ENCODE measurements around the gene RSRC1.

The RSRC1 gene

DNA sequence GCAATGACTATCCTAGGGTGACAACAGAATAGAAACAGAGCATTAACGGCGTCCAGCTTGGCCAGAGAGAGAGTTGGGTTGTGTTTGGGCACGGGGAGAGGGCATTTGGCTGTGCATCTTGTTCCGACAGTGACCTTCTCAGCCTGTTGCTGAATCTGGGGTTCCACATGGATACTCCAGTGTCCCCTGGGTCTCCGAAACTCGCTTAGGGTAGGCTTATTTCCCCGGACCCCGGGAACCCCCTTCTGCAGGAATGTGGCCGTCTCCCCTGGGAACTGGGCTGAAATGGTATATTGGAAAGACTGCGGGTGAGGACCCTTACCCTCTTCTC lies 11.6 kb upstream of the RSRC1 start:
- DNase-seq, result no peak
- in situ Hi-C loops (cut with HindIII; ENCODE audit: low pct_ligation_motif_present, low pct_unique_long_range_greater_than_20kb, low sequenced_read_pairs), result no loop called here

DNA sequence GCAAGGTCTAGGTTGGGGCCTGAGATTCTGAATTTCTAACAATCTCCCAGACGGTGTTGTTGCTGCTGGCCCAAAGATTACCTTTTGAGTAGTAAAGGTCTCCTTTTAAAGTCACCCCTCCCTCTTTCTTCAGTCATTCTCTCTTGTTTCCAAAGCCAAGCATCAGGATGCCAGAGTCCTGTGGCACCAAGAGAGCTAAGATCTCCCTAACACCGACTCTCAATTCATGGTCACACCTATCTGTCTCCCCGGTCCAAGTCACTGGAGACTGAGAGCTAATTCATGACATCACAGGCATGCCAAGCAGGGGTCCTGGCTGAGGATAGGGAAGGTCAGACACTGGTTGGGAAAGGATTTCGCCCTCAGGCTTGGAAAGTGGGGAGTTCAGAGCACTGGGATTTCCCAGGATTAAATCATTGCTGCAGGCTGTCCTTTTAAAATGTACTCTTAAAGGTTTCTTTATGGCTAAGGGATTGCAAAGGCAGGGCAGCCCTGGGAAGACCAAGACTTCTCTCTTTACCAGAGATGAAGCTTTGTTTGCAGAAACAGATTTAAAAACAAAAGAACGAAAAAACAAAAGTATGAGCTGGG lies 11.0 kb upstream of the RSRC1 start:
- no peak for DNase-seq
- in situ Hi-C loops (cut with HindIII; ENCODE audit: low pct_ligation_motif_present, low pct_unique_long_range_greater_than_20kb, low sequenced_read_pairs), result no loop called here

GRCh38 chr3:158100681-158101080 lies 9.2 kb upstream of the RSRC1 start:
- no peak for DNase-seq
- in situ Hi-C loops (cut with HindIII; ENCODE audit: low pct_ligation_motif_present, low pct_unique_long_range_greater_than_20kb, low sequenced_read_pairs), result no loop called here

GRCh38 chr3:158101335-158102241 lies 8.3 kb upstream of the RSRC1 start:
- no peak for DNase-seq
- in situ Hi-C loops (cut with HindIII; ENCODE audit: low pct_ligation_motif_present, low pct_unique_long_range_greater_than_20kb, low sequenced_read_pairs), result no loop called here

DNA sequence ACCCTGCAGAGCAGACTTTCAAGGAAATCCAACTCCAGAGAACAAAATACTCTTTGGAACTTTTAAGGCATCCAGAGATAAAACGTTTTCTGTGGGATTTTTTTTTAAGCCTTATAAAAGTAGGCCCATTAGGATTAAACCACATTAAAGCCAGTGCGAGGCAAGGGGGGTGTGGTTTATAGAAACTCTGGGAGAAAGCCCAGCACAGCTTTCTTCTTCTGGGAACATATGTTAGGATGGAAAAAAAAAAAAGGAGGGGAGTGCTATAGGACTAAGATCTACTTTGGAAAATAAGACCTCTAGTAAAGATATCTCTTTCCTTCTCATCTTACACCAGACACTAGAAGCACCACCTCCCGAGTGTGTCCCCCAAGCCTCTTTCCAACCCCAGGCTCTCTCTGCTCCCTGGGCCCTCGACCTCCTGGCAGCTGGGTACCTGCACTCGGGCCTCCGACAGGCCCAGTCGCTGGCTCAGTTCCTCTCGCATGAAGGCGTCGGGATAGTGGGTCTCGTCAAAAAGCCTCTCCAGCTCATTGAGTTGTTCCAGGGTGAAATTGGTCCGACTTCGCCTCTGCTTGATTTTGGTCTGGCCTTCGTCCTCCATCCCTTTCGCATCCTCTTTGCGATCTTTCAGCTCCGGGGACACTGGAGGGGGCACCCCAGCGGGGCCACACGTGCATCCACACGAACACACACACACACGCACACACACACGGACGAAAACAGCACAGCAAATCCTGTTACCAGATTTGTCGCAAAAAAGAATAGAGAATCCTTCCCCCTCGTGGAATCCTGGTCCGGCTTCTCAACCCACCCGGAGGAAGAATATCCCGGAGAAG lies 7.4 kb upstream of the RSRC1 start:
- no peak for DNase-seq
- in situ Hi-C loops (cut with HindIII; ENCODE audit: low pct_ligation_motif_present, low pct_unique_long_range_greater_than_20kb, low sequenced_read_pairs), result no loop called here

DNA sequence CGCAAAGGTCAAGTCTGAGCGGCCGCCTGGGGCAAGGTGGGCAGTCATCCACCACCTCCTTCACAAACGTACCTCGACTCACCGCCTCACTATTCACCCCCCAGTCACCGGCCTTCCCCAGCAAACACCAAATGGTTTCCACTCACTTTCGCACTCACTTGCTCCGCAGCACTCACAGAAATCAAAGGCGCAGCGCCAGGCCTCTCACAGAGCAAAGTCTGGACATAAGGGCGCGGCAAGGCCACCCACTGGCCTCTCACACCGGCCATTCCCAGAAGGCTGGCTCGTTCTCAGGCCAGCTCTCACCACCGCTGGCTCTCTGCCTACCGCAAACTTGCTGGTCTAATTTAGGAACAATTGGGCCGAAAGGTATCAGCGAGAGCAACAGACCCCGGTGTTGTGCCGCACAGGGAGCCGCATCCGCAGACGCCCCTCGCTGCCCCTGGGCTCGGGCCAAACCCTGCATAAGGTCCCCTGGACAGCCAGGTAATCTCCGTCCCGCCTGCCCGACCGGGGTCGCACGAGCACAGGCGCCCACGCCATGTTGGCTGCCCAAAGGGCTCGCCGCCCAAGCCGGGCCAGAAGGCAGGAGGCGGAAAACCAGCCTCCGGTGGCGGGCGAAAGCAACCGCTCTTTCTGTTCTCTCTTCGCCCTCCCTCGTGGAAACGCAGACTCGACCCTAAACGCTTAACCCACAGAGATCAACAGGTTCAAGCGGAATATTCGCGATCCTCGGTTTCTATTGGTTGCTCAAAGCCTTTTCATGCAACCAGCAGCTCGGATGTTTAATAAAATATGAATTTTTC lies 6.6 kb upstream of the RSRC1 start:
- no peak for DNase-seq
- in situ Hi-C loops (cut with HindIII; ENCODE audit: low pct_ligation_motif_present, low pct_unique_long_range_greater_than_20kb, low sequenced_read_pairs), result no loop called here

DNA sequence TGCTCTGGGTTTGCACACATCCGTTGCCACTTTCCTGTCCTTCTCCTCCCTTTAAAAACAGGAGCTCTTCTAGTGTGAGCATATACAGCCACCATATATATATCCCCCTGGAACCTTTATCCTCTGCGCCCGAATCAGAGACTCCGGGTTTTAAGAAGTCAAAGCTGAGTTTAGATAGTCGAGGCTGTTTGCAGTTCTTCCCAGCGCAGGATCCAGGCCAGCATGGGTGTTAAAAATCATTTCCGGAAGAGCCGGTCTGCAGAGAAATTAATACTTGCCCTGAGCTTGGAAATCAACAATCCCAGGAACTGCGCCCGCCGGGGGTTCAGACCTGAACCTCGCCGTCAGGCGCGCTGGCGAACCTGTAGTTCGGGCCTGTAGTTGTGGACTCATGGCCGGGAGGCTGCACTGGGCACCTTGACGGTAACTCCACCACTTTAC lies 6.0 kb upstream of the RSRC1 start:
- no peak for DNase-seq
- in situ Hi-C loops (cut with HindIII; ENCODE audit: low pct_ligation_motif_present, low pct_unique_long_range_greater_than_20kb, low sequenced_read_pairs), result no loop called here

DNA sequence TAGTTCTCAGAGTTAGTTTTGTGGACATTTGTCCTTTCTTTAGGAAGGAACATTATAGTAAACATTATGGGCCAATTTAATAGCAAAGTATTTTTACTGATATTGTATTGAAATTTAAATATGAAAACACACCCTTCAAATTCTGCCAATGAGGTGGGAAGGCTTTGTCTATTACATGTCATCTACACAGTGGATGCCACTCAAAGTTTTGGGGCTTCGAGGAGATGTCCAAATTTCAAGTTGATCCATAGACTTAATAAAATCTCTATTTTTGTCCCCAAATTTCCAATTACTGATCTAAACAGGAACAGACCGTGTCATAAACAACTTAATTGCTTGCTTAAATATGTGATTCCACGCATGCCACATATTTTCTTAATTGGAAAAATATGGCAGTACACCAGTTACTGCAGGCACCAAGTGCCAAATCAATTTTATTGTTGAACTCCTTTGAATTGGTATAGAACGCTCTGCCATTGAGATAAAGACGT lies 5.4 kb upstream of the RSRC1 start:
- DNase-seq, result no peak
- in situ Hi-C loops (cut with HindIII; ENCODE audit: low pct_ligation_motif_present, low pct_unique_long_range_greater_than_20kb, low sequenced_read_pairs), result no loop called here

DNA sequence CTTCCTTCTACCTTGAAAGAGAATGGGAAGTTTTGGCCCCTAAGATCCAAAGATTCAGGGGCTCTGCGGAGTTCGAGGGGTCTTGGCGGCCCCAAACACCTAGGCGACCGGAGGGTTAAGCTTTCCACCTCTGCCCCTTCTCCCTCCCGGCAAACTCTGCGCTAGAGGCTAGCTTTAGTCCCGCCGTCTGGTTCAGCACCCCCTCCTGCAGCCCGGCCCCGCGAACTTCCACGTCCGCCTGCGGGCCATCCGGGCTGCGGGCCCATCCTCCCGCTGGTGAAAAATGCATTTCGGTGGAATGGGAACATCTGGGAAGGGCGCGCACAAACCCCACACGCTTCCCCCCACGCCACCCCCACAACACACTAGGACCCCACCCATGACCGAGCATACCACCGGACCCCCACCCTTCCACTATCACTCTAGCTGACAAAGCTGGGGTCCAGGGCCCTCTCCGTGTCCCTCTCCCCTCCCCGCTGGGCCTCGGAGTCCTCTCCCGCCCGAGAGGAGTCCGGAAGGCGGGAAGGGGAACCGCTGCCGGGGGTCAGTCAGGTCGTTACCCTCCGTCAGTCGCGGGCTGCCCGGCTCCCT lies 4.7 kb upstream of the RSRC1 start:
- DNase-seq, result peak; percentile 46
- in situ Hi-C loops (cut with HindIII; ENCODE audit: low pct_ligation_motif_present, low pct_unique_long_range_greater_than_20kb, low sequenced_read_pairs), result no loop called here

- peak; percentile 67 for DNase-seq
- in situ Hi-C loops (cut with HindIII; ENCODE audit: low pct_ligation_motif_present, low pct_unique_long_range_greater_than_20kb, low sequenced_read_pairs), result no loop called here
Measured at GRCh38 chr3:158105710-158106253, 4.1 kb upstream of the RSRC1 start.

- peak; percentile 28 for DNase-seq
- in situ Hi-C loops (cut with HindIII; ENCODE audit: low pct_ligation_motif_present, low pct_unique_long_range_greater_than_20kb, low sequenced_read_pairs), result no loop called here
Measured at GRCh38 chr3:158106766-158107471, 3.0 kb upstream of the RSRC1 start.

- in situ Hi-C loops (cut with HindIII; ENCODE audit: low pct_ligation_motif_present, low pct_unique_long_range_greater_than_20kb, low sequenced_read_pairs), result no loop called here
- no peak for DNase-seq
Measured at GRCh38 chr3:158107605-158108444, 2.1 kb upstream of the RSRC1 start.

DNA sequence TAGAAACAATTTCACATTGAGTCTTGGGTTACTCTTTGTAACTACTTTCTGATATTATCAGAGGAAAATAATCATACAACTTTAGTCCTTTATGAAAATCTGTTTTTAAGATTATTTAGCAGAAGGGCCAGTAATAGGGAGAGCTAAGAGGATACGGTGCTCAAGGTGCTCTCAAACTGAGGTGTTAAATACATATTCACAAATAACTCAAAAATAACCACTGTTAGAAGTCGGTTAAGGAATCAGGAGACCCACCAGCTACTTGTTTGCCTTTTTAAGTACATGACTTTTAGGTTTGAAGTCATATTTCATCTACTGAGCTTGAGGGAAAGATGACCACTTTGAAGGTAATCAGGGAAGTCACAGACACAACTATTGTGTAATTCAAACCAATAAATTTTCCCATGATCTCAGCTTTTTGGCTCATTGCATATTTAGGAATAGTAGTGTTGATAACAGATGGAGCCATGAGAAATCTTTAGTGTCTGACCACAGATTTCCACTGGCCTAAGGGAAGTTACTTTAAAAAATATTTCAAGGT lies 1.4 kb upstream of the RSRC1 start:
- DNase-seq, result no peak

DNA sequence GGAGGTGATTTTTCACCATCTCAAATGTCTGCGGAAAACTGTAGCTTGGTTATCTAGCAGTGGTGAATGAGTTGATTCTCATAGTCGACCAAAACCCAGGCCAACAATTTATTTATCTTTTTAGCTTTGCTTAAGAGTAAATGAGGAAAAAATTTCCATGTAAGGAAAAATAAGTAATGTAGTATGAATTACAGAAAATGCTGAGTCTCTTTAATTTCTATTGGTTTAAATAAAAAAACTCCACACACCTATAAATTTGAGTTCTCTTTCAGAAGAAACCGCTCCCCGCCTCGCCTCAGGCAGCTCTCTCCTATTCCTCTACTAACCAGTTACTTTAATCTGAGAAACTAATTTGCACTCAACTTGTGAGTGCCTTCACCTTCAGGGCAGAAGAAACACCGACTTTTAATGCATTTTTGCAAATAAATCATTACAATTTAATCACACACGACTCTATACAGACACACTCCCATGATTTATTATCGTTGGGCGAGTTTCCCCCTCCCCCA lies 540 bp upstream of the RSRC1 start:
- peak; percentile 11 for DNase-seq
- in situ Hi-C loops (cut with HindIII; ENCODE audit: low pct_ligation_motif_present, low pct_unique_long_range_greater_than_20kb, low sequenced_read_pairs), result no loop called here

More for the DNA sequence above, 1.4 kb upstream of the RSRC1 start:
- in situ Hi-C loops (cut with HindIII; ENCODE audit: low pct_ligation_motif_present, low pct_unique_long_range_greater_than_20kb, low sequenced_read_pairs), result no loop called here

DNA sequence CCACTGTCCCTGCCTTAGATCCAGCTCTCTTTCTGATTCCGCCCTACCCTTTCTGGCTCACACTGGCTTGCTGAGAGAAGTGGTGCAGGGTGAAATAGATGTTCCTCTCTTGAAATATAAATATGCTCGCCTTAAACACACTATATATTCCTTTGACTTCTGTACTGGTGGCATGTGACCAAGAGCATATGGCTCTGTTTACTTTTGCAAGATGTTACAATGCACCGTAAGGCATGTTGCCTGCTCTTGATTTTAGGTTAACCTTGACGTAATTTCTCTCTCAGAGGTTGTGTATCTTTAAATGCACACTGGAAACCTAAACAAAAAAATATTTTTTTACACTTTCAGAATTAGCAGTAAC lies 749 bp downstream of the RSRC1 start:
- in situ Hi-C loops (cut with HindIII; ENCODE audit: low pct_ligation_motif_present, low pct_unique_long_range_greater_than_20kb, low sequenced_read_pairs), result no loop called here
- no peak for DNase-seq

- in situ Hi-C loops (cut with HindIII; ENCODE audit: low pct_ligation_motif_present, low pct_unique_long_range_greater_than_20kb, low sequenced_read_pairs), result no loop called here
- DNase-seq, result no peak
Measured at GRCh38 chr3:158111861-158112260, 2.0 kb downstream of the RSRC1 start.
